HFFc6 (cell line): ENCODE measurements around the gene TMEM61. TPM values are rescaled to one million over a fixed set of nuclear protein-coding genes. Genes with fewer than 3 reads are reported as not detected.

ENCODE experiments used
- DNase-seq: peaks from one replicate; pipeline ENCODE4 v3.0.0-alpha.2; 2018
- H3K27ac Mint-ChIP-seq: 2 replicates; pipeline ENCODE4 v1.8.0; 2020; ENCODE audit warnings: mild to moderate bottlenecking, mixed read lengths
- H3K27me3 Mint-ChIP-seq: 2 replicates; pipeline ENCODE4 v1.8.0; 2021; ENCODE audit warnings: mild to moderate bottlenecking, moderate library complexity, mixed read lengths; ENCODE audit not compliant: insufficient read depth
- H3K36me3 Mint-ChIP-seq: 2 replicates; pipeline ENCODE4 v1.8.0; 2021; ENCODE audit warnings: low read depth, mixed read lengths
- H3K4me1 Mint-ChIP-seq: 2 replicates; pipeline ENCODE4 v1.8.0; 2020; ENCODE audit warnings: low read depth, mixed read lengths
- H3K4me3 Mint-ChIP-seq: 2 replicates; pipeline ENCODE4 v1.8.0; 2020; ENCODE audit warnings: mild to moderate bottlenecking, moderate library complexity, mixed read lengths
- H3K9me3 Mint-ChIP-seq: 2 replicates; pipeline ENCODE4 v1.8.0; 2020; ENCODE audit warnings: mild to moderate bottlenecking, mixed read lengths
- CTCF ChIP-seq: fragments of 200-600 bp; sonication (generic); IDR thresholded peaks from 2 replicates; pipeline ENCODE4 v1.5.0; 2021; ENCODE audit warnings: antibody characterized with exemption, mild to moderate bottlenecking
- total RNA-seq, 6 experiments: library from RNA; stranded (reverse); fragmentation: NEBNext Ultra II Directional; extraction: Animal tissue kit (Norgen Biotek cat#: 25700); gene quantifications; 2 replicates in 1 of 6; 3 replicates in 5 of 6; pipeline ENCODE4 v1.2.3, GENCODE V29; 2021

TMEM61 gene
- total RNA-seq, 6 experiments from 2014 or later: not detected

GRCh38 chr1:54982739-54983138 is 2.3 kb downstream of the TMEM61 start:
- TF ChIP-seq CTCF: peak; percentile 41
- no peak overlapping the region for H3K27ac Mint-ChIP-seq
- H3K4me1 Mint-ChIP-seq: peaks cover 11% of the 10 kb centered on the region
- H3K27me3 Mint-ChIP-seq: peaks cover 37% of the 10 kb centered on the region
- H3K9me3 Mint-ChIP-seq: no peaks in the 10 kb centered on the region
- no peak for DNase-seq
- H3K4me3 Mint-ChIP-seq: no peak overlapping the region
- no peaks in the 10 kb centered on the region for H3K36me3 Mint-ChIP-seq

GRCh38 chr1:54984131-54984842 is 3.9 kb downstream of the TMEM61 start:
- TF ChIP-seq CTCF: no peak
- Mint-ChIP-seq H3K27ac (no peak overlapping the region), H3K9me3 (no peaks in the 10 kb centered on the region), H3K27me3 (peaks cover 42% of the 10 kb centered on the region), H3K4me1 (peaks cover 20% of the 10 kb centered on the region), H3K36me3 (no peaks in the 10 kb centered on the region), H3K4me3 (no peak overlapping the region)
- no peak for DNase-seq

GRCh38 chr1:54985556-54985955 is 5.1 kb downstream of the TMEM61 start:
- DNase-seq: no peak
- Mint-ChIP-seq H3K4me3 (no peak overlapping the region), H3K9me3 (no peaks in the 10 kb centered on the region), H3K4me1 (peaks cover 15% of the 10 kb centered on the region), H3K36me3 (no peaks in the 10 kb centered on the region), H3K27ac (no peak overlapping the region), H3K27me3 (peaks cover 37% of the 10 kb centered on the region)
- no peak for TF ChIP-seq CTCF

GRCh38 chr1:54986025-54986424 is 5.6 kb downstream of the TMEM61 start:
- DNase-seq: no peak
- no peak overlapping the region for H3K4me3 Mint-ChIP-seq
- no peak for TF ChIP-seq CTCF
- peaks cover 15% of the 10 kb centered on the region for H3K4me1 Mint-ChIP-seq
- no peaks in the 10 kb centered on the region for H3K36me3 Mint-ChIP-seq
- no peak overlapping the region for H3K27ac Mint-ChIP-seq
- peaks cover 36% of the 10 kb centered on the region for H3K27me3 Mint-ChIP-seq
- no peaks in the 10 kb centered on the region for H3K9me3 Mint-ChIP-seq

GRCh38 chr1:54986533-54986932 is 6.1 kb downstream of the TMEM61 start:
- no peaks in the 10 kb centered on the region for H3K9me3 Mint-ChIP-seq
- H3K36me3 Mint-ChIP-seq: no peaks in the 10 kb centered on the region
- H3K27me3 Mint-ChIP-seq: peaks cover 31% of the 10 kb centered on the region
- DNase-seq: no peak
- no peak for TF ChIP-seq CTCF
- no peak overlapping the region for H3K27ac Mint-ChIP-seq
- H3K4me3 Mint-ChIP-seq: no peak overlapping the region
- H3K4me1 Mint-ChIP-seq: peaks cover 15% of the 10 kb centered on the region
